GM12864 (cell line): Measurements from ENCODE around the gene LMO2.
"Not testable (repeated sequence)": the region's sequence is repeated elsewhere in the genome, so short reads cannot be mapped to it uniquely, and the experiment has no call there.

ENCODE experiments used
- DNase-seq: peaks from one replicate; pipeline ENCODE4 v3.0.0-alpha.2; 2011; ENCODE audit warnings: low read depth
- H3K4me3 ChIP-seq: 2 replicates; pipeline ENCODE4 v1.5.1; 2011; ENCODE audit warnings: mild to moderate bottlenecking, low read depth, low read length, control low read depth
- TF ChIP-seq, protein P1 (sequence below): IDR thresholded peaks from 2 replicates; pipeline ENCODE4 v1.5.1; 2011; ENCODE audit warnings: low read depth, mild to moderate bottlenecking, moderate library complexity, low read length, control low read depth, inconsistent platforms; ENCODE audit errors: missing control alignments

Gene LMO2

DNA sequence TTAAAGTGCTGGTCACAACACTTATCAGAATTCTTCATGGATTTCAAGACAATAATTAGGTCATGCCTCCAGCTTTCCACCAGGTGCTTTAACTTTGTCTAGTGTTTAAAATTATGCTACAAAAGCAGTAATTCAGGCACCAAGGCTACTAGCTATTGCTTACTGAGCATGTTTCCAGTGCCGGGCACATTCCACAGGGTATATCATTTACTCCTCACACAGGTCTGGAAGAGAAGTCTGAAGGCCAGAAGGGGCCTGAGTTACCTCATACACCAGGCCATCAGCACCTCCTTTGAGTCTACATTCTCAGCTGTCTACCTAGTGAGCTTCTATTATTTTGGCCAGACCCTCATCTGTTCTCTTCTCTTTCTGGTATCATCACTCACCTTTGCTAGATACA lies 41.7 kb upstream of the LMO2 start:
- no peak overlapping the region for H3K4me3 ChIP-seq
- TF ChIP-seq, protein P1, sequence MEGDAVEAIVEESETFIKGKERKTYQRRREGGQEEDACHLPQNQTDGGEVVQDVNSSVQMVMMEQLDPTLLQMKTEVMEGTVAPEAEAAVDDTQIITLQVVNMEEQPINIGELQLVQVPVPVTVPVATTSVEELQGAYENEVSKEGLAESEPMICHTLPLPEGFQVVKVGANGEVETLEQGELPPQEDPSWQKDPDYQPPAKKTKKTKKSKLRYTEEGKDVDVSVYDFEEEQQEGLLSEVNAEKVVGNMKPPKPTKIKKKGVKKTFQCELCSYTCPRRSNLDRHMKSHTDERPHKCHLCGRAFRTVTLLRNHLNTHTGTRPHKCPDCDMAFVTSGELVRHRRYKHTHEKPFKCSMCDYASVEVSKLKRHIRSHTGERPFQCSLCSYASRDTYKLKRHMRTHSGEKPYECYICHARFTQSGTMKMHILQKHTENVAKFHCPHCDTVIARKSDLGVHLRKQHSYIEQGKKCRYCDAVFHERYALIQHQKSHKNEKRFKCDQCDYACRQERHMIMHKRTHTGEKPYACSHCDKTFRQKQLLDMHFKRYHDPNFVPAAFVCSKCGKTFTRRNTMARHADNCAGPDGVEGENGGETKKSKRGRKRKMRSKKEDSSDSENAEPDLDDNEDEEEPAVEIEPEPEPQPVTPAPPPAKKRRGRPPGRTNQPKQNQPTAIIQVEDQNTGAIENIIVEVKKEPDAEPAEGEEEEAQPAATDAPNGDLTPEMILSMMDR = no peak

DNA sequence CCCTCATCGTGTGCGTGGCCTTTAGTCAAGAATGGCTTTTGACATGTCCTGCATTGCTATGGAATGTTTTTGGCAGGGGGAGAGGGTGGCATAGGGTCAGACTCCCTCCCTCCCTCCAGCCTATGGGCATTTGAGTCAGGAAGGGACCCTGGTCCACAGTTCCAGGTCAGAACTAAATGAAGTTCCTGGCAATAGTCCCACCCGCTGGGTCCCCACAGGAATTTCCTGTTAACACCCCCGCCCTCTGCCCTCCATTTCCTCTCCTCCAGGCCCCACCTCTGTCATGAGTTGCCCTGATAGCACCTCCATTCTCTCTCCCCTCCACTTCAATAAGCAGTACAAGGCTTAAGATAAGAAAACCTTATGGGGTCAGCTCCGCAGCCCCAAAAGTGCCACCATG lies 40.8 kb upstream of the LMO2 start:
- TF ChIP-seq, protein P1 = no peak
- H3K4me3 ChIP-seq = no peak overlapping the region
- DNase-seq = no peak

More for the DNA sequence above, 41.7 kb upstream of the LMO2 start:
- DNase-seq = no peak

DNA sequence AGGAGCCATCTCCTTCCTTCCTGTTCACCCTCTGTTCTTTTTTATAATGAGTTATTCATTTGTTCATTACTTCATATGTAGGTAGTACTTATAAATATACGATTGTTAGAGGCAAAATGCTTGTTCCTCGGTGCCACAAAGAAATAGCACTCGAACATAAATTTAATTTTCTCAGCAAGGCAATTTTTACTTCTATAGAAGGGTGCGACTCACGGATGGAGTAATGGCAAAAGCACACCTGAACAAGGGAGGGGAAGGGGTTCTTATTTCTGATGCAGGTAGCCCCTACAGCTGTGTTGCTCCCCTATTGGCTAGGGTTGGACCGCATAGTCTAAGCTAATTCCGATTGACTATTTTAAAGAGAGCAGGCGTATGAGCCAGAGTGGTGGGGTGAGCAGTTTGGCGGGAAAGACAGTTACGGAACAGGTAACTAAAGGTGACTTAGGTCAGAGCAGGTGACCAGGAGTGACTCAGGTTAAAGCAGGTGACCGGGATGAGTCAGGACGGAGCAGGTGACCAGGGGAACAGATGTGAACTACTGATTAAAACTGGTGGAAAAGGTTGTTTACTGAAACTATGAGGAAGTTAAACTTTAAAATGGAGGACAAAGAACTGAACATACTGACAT lies 40.0 kb upstream of the LMO2 start:
- not testable (repeated sequence) for DNase-seq, H3K4me3 ChIP-seq

DNA sequence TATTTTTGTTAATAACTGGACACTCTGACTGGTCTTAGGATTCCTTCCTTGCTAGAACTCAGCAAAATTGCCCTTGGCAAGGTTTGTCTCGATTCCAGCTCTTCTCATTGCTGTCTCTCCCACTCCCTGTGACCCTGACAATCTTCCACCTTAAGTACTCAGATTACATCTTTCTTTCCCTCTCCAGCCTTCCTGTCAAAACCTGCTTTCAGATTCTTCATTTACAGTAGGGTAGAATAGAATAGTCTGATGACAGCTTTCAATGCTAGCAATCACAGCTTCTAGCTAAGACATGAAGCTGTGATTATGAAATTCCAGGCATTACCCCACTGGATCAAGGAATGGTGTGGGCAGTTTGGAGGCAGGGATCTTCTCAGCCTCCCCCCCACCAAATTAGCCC lies 39.2 kb upstream of the LMO2 start:
- no peak for DNase-seq
- TF ChIP-seq, protein P1 = no peak
- no peak overlapping the region for H3K4me3 ChIP-seq

DNA sequence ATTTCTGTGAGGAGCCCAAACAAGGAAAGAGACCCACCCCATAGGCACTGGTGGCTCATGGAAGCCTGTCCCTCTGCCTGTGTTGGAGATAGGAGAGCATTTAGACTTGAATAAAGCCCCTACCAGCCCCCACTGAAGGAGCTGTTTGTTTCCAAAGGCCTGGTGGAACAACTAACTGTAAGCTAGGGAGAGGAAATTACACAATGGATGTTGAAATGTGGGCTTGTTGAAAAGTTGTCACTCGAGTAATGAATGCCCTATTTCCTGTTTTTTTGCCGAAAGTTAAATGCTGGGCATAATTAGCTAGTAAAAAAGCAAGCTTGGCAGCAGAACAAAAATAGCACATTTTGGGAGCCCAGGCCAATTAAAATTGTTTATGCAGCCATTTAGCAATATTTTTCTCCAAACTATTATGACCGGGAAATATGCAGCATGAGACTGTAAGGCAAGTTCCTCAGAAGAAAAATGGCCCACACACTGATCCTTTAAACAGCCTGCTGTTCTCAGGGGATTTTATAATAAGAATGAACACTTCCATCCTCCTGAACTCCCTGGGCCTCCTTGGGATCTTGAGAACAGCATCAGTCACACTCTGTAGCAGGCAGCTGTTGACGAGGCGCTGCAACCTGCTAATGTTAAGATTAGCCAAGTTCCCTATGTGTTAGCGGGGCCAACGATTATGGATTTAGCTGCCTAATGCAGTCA lies 38.6 kb upstream of the LMO2 start:
- TF ChIP-seq, protein P1 = no peak
- H3K4me3 ChIP-seq = no peak overlapping the region
- DNase-seq = no peak

DNA sequence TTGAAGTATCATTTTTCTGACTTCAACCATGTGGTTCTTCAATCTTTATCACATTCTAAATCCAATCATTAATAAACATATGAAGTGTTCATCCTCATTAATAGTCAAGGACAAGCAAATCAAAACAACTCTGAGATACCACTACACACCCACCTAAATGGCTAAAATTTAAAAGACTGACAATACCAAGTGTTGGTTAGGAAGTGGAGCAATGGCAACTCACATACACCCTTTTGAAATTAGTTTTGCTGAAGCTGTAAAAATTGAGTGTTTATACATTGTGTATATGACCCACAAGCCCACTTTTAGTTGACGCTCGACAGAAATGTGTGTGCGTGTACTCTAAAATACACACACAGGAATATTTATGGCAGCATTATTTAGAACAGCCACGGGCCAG lies 36.7 kb upstream of the LMO2 start:
- H3K4me3 ChIP-seq = no peak overlapping the region
- DNase-seq = no peak
- TF ChIP-seq, protein P1 = no peak

DNA sequence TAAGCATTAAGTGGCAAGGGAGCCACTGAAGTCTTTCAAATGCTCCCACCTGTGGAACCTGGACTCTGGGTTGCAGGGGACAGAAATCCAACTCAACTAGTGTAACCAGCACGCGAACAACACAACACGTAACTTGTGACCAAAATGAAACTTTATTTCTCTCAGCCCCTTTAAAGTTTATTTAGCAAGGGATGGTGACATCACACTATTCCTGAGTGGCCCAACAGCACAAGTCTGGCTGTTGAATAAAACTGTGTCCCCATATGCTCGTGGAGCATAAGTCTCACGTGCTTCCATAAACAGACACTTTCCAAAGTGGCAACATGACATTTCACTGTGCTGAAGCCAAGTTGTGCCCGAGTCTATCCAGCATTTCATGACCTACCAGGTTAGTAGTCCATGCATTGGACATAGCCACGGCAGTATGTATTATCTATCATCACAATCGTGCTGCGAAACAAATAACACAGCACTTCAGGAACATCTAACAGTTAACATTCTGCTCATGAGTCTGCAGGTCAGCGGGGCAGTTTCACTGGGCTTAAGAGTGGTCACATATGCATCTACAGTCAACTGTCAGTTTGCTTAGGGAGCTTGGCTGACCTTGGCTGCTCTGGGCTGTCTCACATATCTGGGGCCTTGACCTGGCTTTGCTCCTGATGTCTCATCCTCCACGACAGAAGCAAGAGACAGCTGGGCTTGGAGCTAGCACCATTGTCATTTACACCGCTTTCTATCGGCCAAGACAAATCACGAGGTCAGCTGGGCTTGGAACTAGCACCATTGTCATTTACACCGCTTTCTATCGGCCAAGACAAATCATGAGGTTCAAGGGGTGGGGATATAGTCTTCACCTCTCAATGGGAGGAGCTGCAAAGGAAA lies 35.0 kb upstream of the LMO2 start:
- no peak overlapping the region for H3K4me3 ChIP-seq
- DNase-seq = no peak
- TF ChIP-seq, protein P1 = no peak
